Activated CD8-positive, alpha-beta T cell treated with anti-CD3 and anti-CD28 coated beads for 36 hours (primary cell): ENCODE measurements around the gene DNASE1L2. TPM values are rescaled to one million over a fixed set of nuclear protein-coding genes. Genes with fewer than 3 reads are reported as not detected.
A peak's percentile ranks its signal among the peaks of the same experiment; 100 is the strongest.
"Not testable (repeated sequence)": the region's sequence is repeated elsewhere in the genome, so short reads cannot be mapped to it uniquely, and the experiment has no call there.

Source experiments
- ATAC-seq: fragments of 200-7000 bp; cut with Tn5 transposase; one replicate; pipeline ENCODE4 v1.10.0; 2021; ENCODE audit warnings: mild to moderate bottlenecking, moderate library complexity
- CTCF ChIA-PET: fragments of 350-600 bp; sonication (Branson Sonifier 250); formaldehyde crosslinking; loops from one replicate; lab custom pipeline; 2021; ENCODE audit warnings: antibody characterized with exemption; lab: Charles Lee
- POLR2A ChIA-PET: fragments of 350-600 bp; sonication (Branson Sonifier 250); formaldehyde crosslinking; loops from one replicate; lab custom pipeline; 2021; ENCODE audit warnings: antibody characterized with exemption; lab: Charles Lee
- DNase-seq: peaks from one replicate; pipeline ENCODE4 v3.0.0-alpha.2; 2020
- H3K27ac Mint-ChIP-seq: one replicate; pipeline ENCODE4 v1.8.0; 2021; ENCODE audit warnings: mild to moderate bottlenecking, mixed read lengths
- H3K27me3 Mint-ChIP-seq: one replicate; pipeline ENCODE4 v1.8.0; 2021; ENCODE audit warnings: mixed read lengths
- H3K36me3 Mint-ChIP-seq: one replicate; pipeline ENCODE4 v1.8.0; 2021; ENCODE audit warnings: low read depth, mixed read lengths
- H3K4me1 Mint-ChIP-seq: one replicate; pipeline ENCODE4 v1.8.0; 2021; ENCODE audit warnings: low read depth, mixed read lengths
- H3K4me3 Mint-ChIP-seq: one replicate; pipeline ENCODE4 v1.8.0; 2021; ENCODE audit warnings: mild to moderate bottlenecking, moderate library complexity, mixed read lengths
- H3K9me3 Mint-ChIP-seq: one replicate; pipeline ENCODE4 v1.8.0; 2021; ENCODE audit warnings: mixed read lengths
- intact Hi-C: fragments of 100-400 bp; cut with micrococcal nuclease; formaldehyde crosslinking; loops from one replicate; pipeline ENCODE4 v1.10.0; 2022
- total RNA-seq, 2 experiments: library from RNA; stranded (reverse); gene quantifications; one replicate each; pipeline ENCODE4 v1.2.3, GENCODE V29; 2021
- TF ChIP-seq, protein P1 (sequence below): fragments of 200-600 bp; IDR thresholded peaks from one replicate; pipeline ENCODE4 v1.8.0; 2022; ENCODE audit warnings: antibody characterized with exemption, mild to moderate bottlenecking

DNASE1L2 gene
- total RNA-seq, 2 experiments from 2014 or later: 0.32 to 0.51 TPM

DNA sequence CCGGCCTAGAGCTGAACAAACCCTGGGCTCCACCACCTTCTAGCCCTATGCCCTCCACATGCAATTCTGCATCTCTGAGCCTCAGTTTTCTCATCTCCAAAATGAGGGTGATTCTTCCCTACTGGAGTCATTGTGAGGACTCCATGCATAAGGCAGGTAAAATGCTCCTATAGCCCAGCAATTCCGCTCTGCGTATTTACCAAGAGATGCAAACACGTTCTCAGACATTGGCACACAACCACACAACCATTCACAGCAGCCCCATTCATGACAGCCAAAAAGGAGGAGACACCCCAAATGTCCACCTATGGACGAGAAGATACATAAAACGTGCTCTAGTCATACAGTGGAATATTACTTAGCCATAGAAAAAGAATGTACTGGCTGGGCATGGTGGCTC, 35.9 kb upstream of the DNASE1L2 start:
- no peaks in the 10 kb centered on the region for H3K36me3 Mint-ChIP-seq
- H3K4me3 Mint-ChIP-seq: no peak overlapping the region
- ChIA-PET POLR2A (interaction anchor here (3.6 kb wide), 1 partner anchor 45 kb away, joined by 18 read pairs; the partner anchor contains the start of gene TRAF7), CTCF (no interaction called here)
- no peak for DNase-seq
- TF ChIP-seq, protein P1, sequence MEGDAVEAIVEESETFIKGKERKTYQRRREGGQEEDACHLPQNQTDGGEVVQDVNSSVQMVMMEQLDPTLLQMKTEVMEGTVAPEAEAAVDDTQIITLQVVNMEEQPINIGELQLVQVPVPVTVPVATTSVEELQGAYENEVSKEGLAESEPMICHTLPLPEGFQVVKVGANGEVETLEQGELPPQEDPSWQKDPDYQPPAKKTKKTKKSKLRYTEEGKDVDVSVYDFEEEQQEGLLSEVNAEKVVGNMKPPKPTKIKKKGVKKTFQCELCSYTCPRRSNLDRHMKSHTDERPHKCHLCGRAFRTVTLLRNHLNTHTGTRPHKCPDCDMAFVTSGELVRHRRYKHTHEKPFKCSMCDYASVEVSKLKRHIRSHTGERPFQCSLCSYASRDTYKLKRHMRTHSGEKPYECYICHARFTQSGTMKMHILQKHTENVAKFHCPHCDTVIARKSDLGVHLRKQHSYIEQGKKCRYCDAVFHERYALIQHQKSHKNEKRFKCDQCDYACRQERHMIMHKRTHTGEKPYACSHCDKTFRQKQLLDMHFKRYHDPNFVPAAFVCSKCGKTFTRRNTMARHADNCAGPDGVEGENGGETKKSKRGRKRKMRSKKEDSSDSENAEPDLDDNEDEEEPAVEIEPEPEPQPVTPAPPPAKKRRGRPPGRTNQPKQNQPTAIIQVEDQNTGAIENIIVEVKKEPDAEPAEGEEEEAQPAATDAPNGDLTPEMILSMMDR: no peak
- no peak overlapping the region for H3K27ac Mint-ChIP-seq
- intact Hi-C loops: no loop called here
- H3K27me3 Mint-ChIP-seq: peaks cover 17% of the 10 kb centered on the region
- ATAC-seq: no peak
- H3K9me3 Mint-ChIP-seq: no peaks in the 10 kb centered on the region
- peaks cover 6% of the 10 kb centered on the region for H3K4me1 Mint-ChIP-seq

GRCh38 chr16:2203119-2203688, 33.0 kb upstream of the DNASE1L2 start:
- H3K27ac Mint-ChIP-seq, intact Hi-C loops, ATAC-seq, H3K9me3 Mint-ChIP-seq, DNase-seq, H3K27me3 Mint-ChIP-seq: not testable (repeated sequence)
- CTCF ChIA-PET: interaction anchor here (0.6 to 2.0 kb wide), 2 partner anchors 8 to 233 kb away, joined by 3 to 11 read pairs; no protein-coding TSS in a partner anchor
- peaks cover 17% of the 10 kb centered on the region for H3K4me1 Mint-ChIP-seq
- POLR2A ChIA-PET: interaction anchor here (1.3 to 10.2 kb wide), 4 partner anchors 9 to 48 kb away, joined by 3 to 95 read pairs (median 6); partner anchors contain the start of genes E4F1, ECI1 and TRAF7
- H3K4me3 Mint-ChIP-seq: peak overlapping the region; percentile 88
- peaks cover 21% of the 10 kb centered on the region for H3K36me3 Mint-ChIP-seq

- Mint-ChIP-seq H3K36me3 (peaks cover 27% of the 10 kb centered on the region), H3K27me3 (no peaks in the 10 kb centered on the region), H3K4me3 (peak overlapping the region; percentile 88), H3K4me1 (peaks cover 17% of the 10 kb centered on the region), H3K9me3 (no peaks in the 10 kb centered on the region), H3K27ac (peak overlapping the region; percentile 69)
- intact Hi-C loops: no loop called here
- ATAC-seq (peak; percentile 0), DNase-seq (no peak)
- TF ChIP-seq, protein P1: no peak
- ChIA-PET CTCF (interaction anchor here (2.0 kb wide), 1 partner anchor 10 kb away, joined by 11 read pairs; no protein-coding TSS in a partner anchor), POLR2A (interaction anchor here (0.6 to 10.2 kb wide), 9 partner anchors 9 to 824 kb away, joined by 3 to 95 read pairs (median 5); partner anchors contain the start of genes ECI1 and TRAF7)
Measured at GRCh38 chr16:2204416-2205103, 31.7 kb upstream of the DNASE1L2 start.

GRCh38 chr16:2205104-2205966, 30.9 kb upstream of the DNASE1L2 start, which contains the start of gene MLST8:
Gene MLST8 (plus strand): TSS chr16:2205454. CDS start chr16:2206086, 632 bp downstream.
- H3K36me3 Mint-ChIP-seq: peaks cover 27% of the 10 kb centered on the region
- ATAC-seq (peak; percentile 92), DNase-seq (peak; percentile 85)
- POLR2A ChIA-PET: interaction anchor here (0.9 to 10.2 kb wide), 10 partner anchors 9 to 221 kb away, joined by 3 to 95 read pairs (median 7); partner anchors contain the start of genes CASKIN1, GFER, PGP and TRAF7
- peaks cover 17% of the 10 kb centered on the region for H3K4me1 Mint-ChIP-seq
- CTCF ChIA-PET: interaction anchor here (1.3 to 2.0 kb wide), 4 partner anchors 9 to 64 kb away, joined by 3 to 11 read pairs (median 4); partner anchors contain the start of gene PGP
- no peaks in the 10 kb centered on the region for H3K27me3 Mint-ChIP-seq
- H3K9me3 Mint-ChIP-seq: no peaks in the 10 kb centered on the region
- TF ChIP-seq, protein P1: peak; percentile 32
- peak within 1 kb of the TSS; percentile 88 for H3K4me3 Mint-ChIP-seq
- peak within 1 kb of the TSS; percentile 87 for H3K27ac Mint-ChIP-seq
- intact Hi-C loops: no loop called here

DNA sequence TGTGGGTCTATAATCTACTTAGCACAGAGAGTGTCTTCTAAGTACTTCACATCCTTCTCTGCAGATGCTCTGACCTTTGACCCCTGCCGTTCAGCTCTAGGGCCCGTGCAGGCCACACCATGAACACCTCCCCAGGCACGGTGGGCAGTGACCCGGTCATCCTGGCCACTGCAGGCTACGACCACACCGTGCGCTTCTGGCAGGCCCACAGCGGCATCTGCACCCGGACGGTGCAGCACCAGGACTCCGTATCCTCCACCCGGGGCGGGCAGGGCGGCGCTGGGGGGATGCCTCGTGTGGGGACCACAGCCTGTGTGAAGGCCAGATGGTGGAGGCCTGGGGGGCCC, 30.3 kb upstream of the DNASE1L2 start:
- H3K9me3 Mint-ChIP-seq: no peaks in the 10 kb centered on the region
- ATAC-seq: peak; percentile 22

More for the DNA sequence above, 30.3 kb upstream of the DNASE1L2 start:
- H3K36me3 Mint-ChIP-seq: peaks cover 27% of the 10 kb centered on the region
- H3K27me3 Mint-ChIP-seq: no peaks in the 10 kb centered on the region
- H3K4me1 Mint-ChIP-seq: peaks cover 17% of the 10 kb centered on the region
- DNase-seq: no peak
- TF ChIP-seq, protein P1: no peak
- intact Hi-C loops: no loop called here
- ChIA-PET POLR2A (interaction anchor here (0.7 to 10.2 kb wide), 9 partner anchors 9 to 221 kb away, joined by 3 to 95 read pairs (median 7); partner anchors contain the start of genes CASKIN1, ECI1, GFER and PGP), CTCF (interaction anchor here (1.3 to 1.8 kb wide), 4 partner anchors 8 to 184 kb away, joined by 3 to 5 read pairs (median 4); partner anchors contain the start of gene PGP)
- H3K4me3 Mint-ChIP-seq: peak overlapping the region; percentile 88
- peak overlapping the region; percentile 87 for H3K27ac Mint-ChIP-seq
